ENCODE data around the gene PPP1R11. TPM values are rescaled to one million over a fixed set of nuclear protein-coding genes. Genes with fewer than 3 reads are reported as not detected.
A peak's percentile ranks its signal among the peaks of the same experiment; 100 is the strongest.

PPP1R11 gene
- total RNA-seq, 1 donor: 52.5 TPM

DNA sequence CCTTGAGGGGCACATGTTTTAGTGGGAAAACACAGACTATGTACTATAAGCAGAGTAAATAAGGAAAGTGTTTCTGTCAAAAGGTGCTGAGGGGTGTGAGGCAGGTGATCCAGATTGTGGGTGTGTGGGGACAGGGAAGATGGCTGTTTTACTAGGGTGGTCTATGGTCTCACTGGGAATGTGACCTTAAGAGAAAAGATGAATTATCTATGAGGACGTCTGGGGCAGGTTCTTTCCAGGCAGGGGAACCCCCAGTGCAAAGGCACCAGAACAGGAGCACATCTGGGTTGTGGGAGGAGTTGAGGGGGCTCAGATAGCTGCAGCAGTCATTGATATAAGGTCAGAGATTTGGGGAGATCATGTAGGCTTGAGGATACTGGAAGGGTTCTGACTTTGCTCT lies 24.1 kb upstream of the PPP1R11 start:
- no peak overlapping the region for H3K4me3 ChIP-seq (ENCODE audit: low read depth, low read length)
- TF ChIP-seq, protein P1, sequence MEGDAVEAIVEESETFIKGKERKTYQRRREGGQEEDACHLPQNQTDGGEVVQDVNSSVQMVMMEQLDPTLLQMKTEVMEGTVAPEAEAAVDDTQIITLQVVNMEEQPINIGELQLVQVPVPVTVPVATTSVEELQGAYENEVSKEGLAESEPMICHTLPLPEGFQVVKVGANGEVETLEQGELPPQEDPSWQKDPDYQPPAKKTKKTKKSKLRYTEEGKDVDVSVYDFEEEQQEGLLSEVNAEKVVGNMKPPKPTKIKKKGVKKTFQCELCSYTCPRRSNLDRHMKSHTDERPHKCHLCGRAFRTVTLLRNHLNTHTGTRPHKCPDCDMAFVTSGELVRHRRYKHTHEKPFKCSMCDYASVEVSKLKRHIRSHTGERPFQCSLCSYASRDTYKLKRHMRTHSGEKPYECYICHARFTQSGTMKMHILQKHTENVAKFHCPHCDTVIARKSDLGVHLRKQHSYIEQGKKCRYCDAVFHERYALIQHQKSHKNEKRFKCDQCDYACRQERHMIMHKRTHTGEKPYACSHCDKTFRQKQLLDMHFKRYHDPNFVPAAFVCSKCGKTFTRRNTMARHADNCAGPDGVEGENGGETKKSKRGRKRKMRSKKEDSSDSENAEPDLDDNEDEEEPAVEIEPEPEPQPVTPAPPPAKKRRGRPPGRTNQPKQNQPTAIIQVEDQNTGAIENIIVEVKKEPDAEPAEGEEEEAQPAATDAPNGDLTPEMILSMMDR (IDR thresholded peaks at IDR 0.05; ENCODE audit: insufficient read depth, low read length): no peak
- no peak for DNase-seq (ENCODE audit: low read depth)

DNA sequence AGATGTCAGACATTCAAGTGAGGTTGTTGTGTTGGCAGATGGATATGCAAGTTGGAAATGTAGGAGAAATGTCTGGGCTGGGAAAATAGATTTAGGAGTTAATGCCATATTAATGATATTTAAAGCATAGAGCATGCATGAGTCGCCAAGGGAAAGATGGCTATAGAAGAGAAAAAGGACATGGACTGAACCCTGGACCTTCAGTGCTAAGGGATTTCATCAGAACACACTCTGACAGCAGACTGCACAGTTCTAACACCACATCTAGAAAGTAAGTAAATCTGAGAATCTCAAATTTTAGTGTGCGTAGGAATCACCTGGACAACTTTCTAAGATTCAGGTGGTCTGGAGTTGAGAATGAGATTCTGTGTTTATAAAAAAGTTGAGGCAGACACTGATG lies 23.3 kb upstream of the PPP1R11 start:
- no peak overlapping the region for H3K4me3 ChIP-seq (ENCODE audit: low read depth, low read length)
- DNase-seq (ENCODE audit: low read depth): no peak
- TF ChIP-seq, protein P1 (IDR thresholded peaks at IDR 0.05; ENCODE audit: insufficient read depth, low read length): no peak

DNA sequence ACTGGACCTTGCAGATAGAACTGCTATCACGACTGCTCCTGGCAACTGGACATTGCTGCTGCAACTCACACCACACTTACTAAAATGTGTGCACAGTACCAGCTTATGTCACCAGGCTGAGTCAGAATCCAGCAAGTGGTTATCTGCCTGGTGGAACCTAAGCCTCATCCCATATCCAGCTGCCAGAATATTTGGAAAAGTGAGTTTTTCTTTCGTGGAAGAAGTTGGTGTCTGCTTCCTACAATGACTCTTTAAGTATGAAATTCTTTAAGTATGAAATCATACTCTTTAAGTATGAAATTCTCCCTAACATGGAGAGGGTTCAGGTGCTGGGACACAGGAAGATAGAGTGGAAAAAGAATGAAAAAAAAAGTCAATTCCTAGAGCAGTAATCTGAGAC lies 22.4 kb upstream of the PPP1R11 start:
- peak; percentile 68 for DNase-seq (ENCODE audit: low read depth)
- no peak overlapping the region for H3K4me3 ChIP-seq (ENCODE audit: low read depth, low read length)
- TF ChIP-seq, protein P1 (IDR thresholded peaks at IDR 0.05; ENCODE audit: insufficient read depth, low read length): no peak

DNA sequence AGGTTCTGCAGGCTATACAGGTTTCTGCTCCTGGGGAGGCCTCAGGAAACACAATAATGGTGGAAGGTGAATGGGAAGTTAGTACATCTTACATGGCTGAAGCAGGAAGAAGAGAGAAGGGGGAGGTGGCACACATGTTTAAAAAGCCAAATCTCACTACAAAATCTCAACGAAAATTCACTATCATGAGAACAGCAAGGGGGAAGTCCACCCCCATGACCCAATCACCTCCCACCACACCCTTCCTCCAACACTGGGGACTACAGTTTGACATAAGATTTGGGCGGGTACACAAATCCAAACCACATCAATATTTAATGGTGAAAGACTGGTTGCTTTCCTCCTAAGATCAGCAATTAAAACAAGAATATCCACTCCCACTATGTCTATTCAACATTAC lies 19.8 kb upstream of the PPP1R11 start:
- DNase-seq (ENCODE audit: low read depth): no peak
- TF ChIP-seq, protein P1 (IDR thresholded peaks at IDR 0.05; ENCODE audit: insufficient read depth, low read length): no peak
- no peak overlapping the region for H3K4me3 ChIP-seq (ENCODE audit: low read depth, low read length)

DNA sequence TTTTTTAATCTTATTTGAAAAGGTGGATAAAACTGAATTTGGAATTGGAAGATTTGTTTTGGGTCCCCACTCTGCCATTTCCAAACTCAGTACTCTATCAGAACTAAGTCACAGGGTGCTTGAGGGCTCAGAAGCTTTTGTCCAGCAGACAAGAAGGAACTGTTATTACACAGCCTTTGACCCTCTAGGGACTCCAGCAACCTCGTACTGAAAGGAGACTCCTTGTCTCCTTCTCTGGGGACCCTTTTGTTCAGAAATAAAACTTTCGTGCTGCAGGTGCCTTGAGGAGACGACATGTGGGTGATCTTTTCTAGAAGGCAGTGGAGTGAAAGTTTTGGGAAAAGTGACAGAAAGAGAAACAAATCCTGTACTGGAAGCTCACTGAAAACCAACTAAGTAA lies 13.3 kb upstream of the PPP1R11 start:
- TF ChIP-seq, protein P1 (IDR thresholded peaks at IDR 0.05; ENCODE audit: insufficient read depth, low read length): no peak
- no peak overlapping the region for H3K4me3 ChIP-seq (ENCODE audit: low read depth, low read length)
- DNase-seq (ENCODE audit: low read depth): no peak

DNA sequence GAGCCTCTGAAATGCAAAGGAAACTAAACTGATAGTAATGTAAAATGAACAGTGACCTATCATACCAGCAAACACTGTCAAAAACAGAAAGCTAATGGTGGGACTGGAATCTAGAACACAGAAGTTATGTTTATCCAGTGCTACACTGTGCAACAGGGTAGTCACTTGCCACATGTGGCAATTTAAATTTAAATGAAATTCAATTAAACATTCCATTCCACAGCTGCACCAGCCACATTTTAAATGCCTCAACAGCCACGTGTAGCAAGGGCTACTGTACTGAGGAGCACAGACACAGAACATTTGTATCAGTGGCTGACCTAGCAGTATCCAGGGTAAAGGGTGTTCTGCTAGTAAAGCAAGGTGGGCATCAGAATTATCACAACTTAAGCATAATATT lies 11.5 kb upstream of the PPP1R11 start:
- no peak for DNase-seq (ENCODE audit: low read depth)
- TF ChIP-seq, protein P1 (IDR thresholded peaks at IDR 0.05; ENCODE audit: insufficient read depth, low read length): no peak
- no peak overlapping the region for H3K4me3 ChIP-seq (ENCODE audit: low read depth, low read length)

DNA sequence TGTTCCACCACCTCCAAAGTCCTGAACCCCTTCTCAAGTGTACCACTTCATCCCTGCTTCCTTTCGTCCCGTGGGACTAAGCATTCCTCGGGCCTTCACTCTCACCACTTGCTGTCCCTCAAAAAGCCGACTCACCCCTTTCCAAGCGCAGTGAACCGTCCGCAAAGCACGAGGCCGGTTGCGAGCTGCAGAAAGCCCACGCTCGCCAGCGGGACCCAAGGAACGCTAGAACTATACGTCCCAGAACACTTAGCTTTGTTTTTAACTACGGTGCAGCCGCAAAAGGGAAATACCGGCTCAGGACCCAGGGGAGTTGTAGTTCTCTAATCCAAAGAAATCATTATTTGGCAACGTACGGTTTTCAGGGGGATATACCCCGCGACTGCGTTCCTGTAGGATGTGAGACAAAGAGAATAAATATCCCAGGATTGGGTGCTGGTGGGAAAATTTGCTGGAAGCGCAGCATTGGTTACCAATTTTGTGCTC lies 6.3 kb upstream of the PPP1R11 start:
- TF ChIP-seq, protein P1 (IDR thresholded peaks at IDR 0.05; ENCODE audit: insufficient read depth, low read length): no peak
- DNase-seq (ENCODE audit: low read depth): no peak
- H3K4me3 ChIP-seq (ENCODE audit: low read depth, low read length): peak overlapping the region; percentile 100
